Right cardiac atrium (tissue), 5 donors: ENCODE results near the gene SSH2. TPM values are rescaled to one million over a fixed set of nuclear protein-coding genes. Genes with fewer than 3 reads are reported as not detected.
A peak's percentile ranks its signal among the peaks of the same experiment; 100 is the strongest.

ENCODE experiments used
- ATAC-seq, 2 donors: fragments of 200-7000 bp; cut with Tn5 transposase; one replicate each; pipeline versions ENCODE4 v1.8.0 to v1.9.1; 2020; ENCODE audit warnings: moderate library complexity in 2 of 2, mild to moderate bottlenecking in 1 of 2
- DNase-seq, 3 donors: peaks; one replicate each; pipeline ENCODE4 v3.0.0-alpha.2; 2020
- H3K27ac ChIP-seq: one replicate; pipeline ENCODE4 v1.5.1; 2013; ENCODE audit warnings: mild to moderate bottlenecking, low read length, control low read depth, moderate library complexity
- H3K27me3 ChIP-seq: one replicate; pipeline ENCODE4 v1.6.1; 2013; ENCODE audit not compliant: control insufficient read depth, insufficient read depth
- H3K4me1 ChIP-seq: one replicate; pipeline ENCODE4 v1.6.1; 2013; ENCODE audit warnings: low read length; ENCODE audit not compliant: control insufficient read depth, insufficient read depth
- H3K4me3 ChIP-seq: one replicate; pipeline ENCODE4 v1.5.1; 2013; ENCODE audit warnings: low read length, control low read depth
- H3K9me3 ChIP-seq: one replicate; pipeline ENCODE4 v1.6.1; 2013; ENCODE audit warnings: low read length; ENCODE audit not compliant: control insufficient read depth
- WGBS: extraction: QIAGEN DNeasy Blood & Tissue Kit; methylation state at CpG from one replicate; pipeline ENCODE4 v1.1.7; 2013; 5-methylcytosine and 5-hydroxymethylcytosine counted together
- intact Hi-C, 4 donors: fragments of 100-400 bp; cut with DNase I; formaldehyde crosslinking; loops; one replicate each; pipeline versions ENCODE4 v1.11.0 to v1.14.0; 2022 to 2023
- polyA plus RNA-seq: library from polyadenylated mRNA; stranded (reverse); fragments of 200-250 nt; gene quantifications from one replicate; pipeline ENCODE4 v1.2.3, GENCODE V29; 2013
- total RNA-seq, 4 donors: library from RNA; stranded (reverse); fragmentation: NEBNext Ultra II Directional; extraction: Animal tissue kit (Norgen Biotek cat#: 25700); gene quantifications; one replicate each; pipeline ENCODE4 v1.2.1, GENCODE V29; 2021
- donor health status: healthy with polysubstance abuse.
- donor health status: DM: no; HTN: yes; CAD: no.
- donor health status: DM: no; HTN: no; CAD: no.
- donor health status: DM: no; HTN: yes; CAD: no; lungs with severe emphysema.
- donor health status: DM: yes; HTN: yes; CAD: no.

The SSH2 gene
- total and polyA plus RNA-seq, 5 donors, result 18.8 to 43.5 (median 37.5) TPM

GRCh38 chr17:29622337-29623282 lies 307.4 kb downstream of the SSH2 start, which contains the start of gene CORO6:
Gene CORO6 (minus strand): TSS chr17:29622912. CDS start chr17:29621421, 1,491 bp downstream.
- intact Hi-C loops, result no loop called here
- Histone ChIP-seq H3K9me3 (no peaks in the 10 kb centered on the region), H3K27me3 (no peaks in the 10 kb centered on the region), H3K4me1 (peaks cover 13% of the 10 kb centered on the region), H3K27ac (peak within 1 kb of the TSS; percentile 84), H3K4me3 (peak within 1 kb of the TSS; percentile 52)
- DNase-seq, result peak; percentile 69 to 90 (median 88)
- 4% methylated on average over 77 of the region's 77 CpGs for WGBS
- ATAC-seq, result peak; percentile 77 to 80

- WGBS, result 51% methylated on average over 8 of the region's 8 CpGs
- H3K4me1 ChIP-seq, result peaks cover 13% of the 10 kb centered on the region
- intact Hi-C loops, result no loop called here
- peak overlapping the region; percentile 52 for H3K4me3 ChIP-seq
- no peaks in the 10 kb centered on the region for H3K27me3 ChIP-seq
- ATAC-seq, result no peak
- DNase-seq, result peak in 1 of 3 donors; percentile 75
- H3K9me3 ChIP-seq, result no peaks in the 10 kb centered on the region
- H3K27ac ChIP-seq, result peak overlapping the region; percentile 84
These were observed 308.3 kb downstream of the SSH2 start for GRCh38 chr17:29621751-29622194.

GRCh38 chr17:29620779-29621500 lies 309.1 kb downstream of the SSH2 start:
- intact Hi-C loops, result no loop called here
- no peaks in the 10 kb centered on the region for H3K27me3 ChIP-seq
- H3K4me3 ChIP-seq, result no peak overlapping the region
- no peak for ATAC-seq
- H3K9me3 ChIP-seq, result no peaks in the 10 kb centered on the region
- DNase-seq, result peak in 1 of 3 donors; percentile 57
- H3K4me1 ChIP-seq, result peaks cover 13% of the 10 kb centered on the region
- H3K27ac ChIP-seq, result peak overlapping the region; percentile 84
- 79% methylated on average over 12 of the region's 12 CpGs for WGBS

- Histone ChIP-seq H3K27ac (peak overlapping the region; percentile 84), H3K4me3 (no peak overlapping the region), H3K9me3 (no peaks in the 10 kb centered on the region), H3K4me1 (peaks cover 13% of the 10 kb centered on the region), H3K27me3 (no peaks in the 10 kb centered on the region)
- intact Hi-C loops, result no loop called here
- peak in 1 of 3 donors; percentile 50 for DNase-seq
- ATAC-seq, result no peak
- WGBS, result 92% methylated on average over 4 of the region's 4 CpGs
These were observed 309.8 kb downstream of the SSH2 start for GRCh38 chr17:29620271-29620670.

GRCh38 chr17:29619251-29619650 lies 310.8 kb downstream of the SSH2 start:
- Histone ChIP-seq H3K27ac (peak overlapping the region; percentile 81), H3K27me3 (no peaks in the 10 kb centered on the region), H3K4me1 (peaks cover 11% of the 10 kb centered on the region), H3K4me3 (no peak overlapping the region), H3K9me3 (no peaks in the 10 kb centered on the region)
- intact Hi-C loops, result no loop called here
- DNase-seq (peak in 2 of 3 donors; percentile 73 to 75), ATAC-seq (peak; percentile 5 to 23)

GRCh38 chr17:29618272-29619065 lies 311.6 kb downstream of the SSH2 start:
- Histone ChIP-seq H3K4me1 (peaks cover 16% of the 10 kb centered on the region), H3K4me3 (no peak overlapping the region), H3K9me3 (no peaks in the 10 kb centered on the region), H3K27ac (peak overlapping the region; percentile 40), H3K27me3 (no peaks in the 10 kb centered on the region)
- intact Hi-C loops, result no loop called here
- ATAC-seq (no peak), DNase-seq (peak in 1 of 3 donors; percentile 48)
- WGBS, result 49% methylated on average over 22 of the region's 22 CpGs

GRCh38 chr17:29617481-29618271 lies 312.4 kb downstream of the SSH2 start:
- Histone ChIP-seq H3K9me3 (no peaks in the 10 kb centered on the region), H3K27ac (no peak overlapping the region), H3K4me3 (peak overlapping the region; percentile 3), H3K4me1 (peaks cover 10% of the 10 kb centered on the region), H3K27me3 (no peaks in the 10 kb centered on the region)
- DNase-seq (peak; percentile 72 to 92 (median 91)), ATAC-seq (peak; percentile 2 to 3)
- intact Hi-C loops, result no loop called here
- 15% methylated on average over 68 of the region's 68 CpGs for WGBS

GRCh38 chr17:29617125-29617480 lies 312.9 kb downstream of the SSH2 start:
- peaks cover 10% of the 10 kb centered on the region for H3K4me1 ChIP-seq
- no peak overlapping the region for H3K27ac ChIP-seq
- no peaks in the 10 kb centered on the region for H3K9me3 ChIP-seq
- DNase-seq (peak; percentile 77 to 90 (median 90)), ATAC-seq (peak; percentile 16 to 31)
- H3K27me3 ChIP-seq, result no peaks in the 10 kb centered on the region
- 23% methylated on average over 16 of the region's 16 CpGs for WGBS
- intact Hi-C loops, result no loop called here
- no peak overlapping the region for H3K4me3 ChIP-seq

- 59% methylated on average over 32 of the region's 32 CpGs for WGBS
- H3K4me3 ChIP-seq, result peak overlapping the region; percentile 5
- no peak for ATAC-seq
These were observed 313.6 kb downstream of the SSH2 start for GRCh38 chr17:29616300-29617048.

More at GRCh38 chr17:29616300-29617048, 313.6 kb downstream of the SSH2 start:
- Histone ChIP-seq H3K27me3 (no peaks in the 10 kb centered on the region), H3K9me3 (no peaks in the 10 kb centered on the region), H3K27ac (no peak overlapping the region), H3K4me1 (peaks cover 10% of the 10 kb centered on the region)
- intact Hi-C loops, result no loop called here
- peak in 1 of 3 donors; percentile 60 for DNase-seq
